MCF 10A (cell line): Measurements from ENCODE around the gene GOLGA6A. TPM values are rescaled to one million over a fixed set of nuclear protein-coding genes. Genes with fewer than 3 reads are reported as not detected.
"Not testable (repeated sequence)": the region's sequence is repeated elsewhere in the genome, so short reads cannot be mapped to it uniquely, and the experiment has no call there.

ENCODE experiments used
- BruUV-seq: library from RNA; stranded (reverse); fragments of 400-500 nt; replicated peaks from 2 replicates; lab custom pipeline; 2021; lab: Mats Ljungman, UMichigan
- CTCF ChIA-PET: fragments of 300-600 bp; sonication (Branson Sonifier 250); formaldehyde crosslinking; extraction: SDS; loops from one replicate; lab custom pipeline; 2021; ENCODE audit warnings: antibody characterized with exemption, inconsistent platforms; lab: Yijun Ruan, JAX
- POLR2A ChIA-PET: fragments of 300-600, 350-650 bp; sonication (Branson Sonifier 250); formaldehyde crosslinking; extraction: SDS; loops from one replicate; lab custom pipeline; 2020; ENCODE audit warnings: antibody characterized with exemption, inconsistent platforms; lab: Yijun Ruan, JAX
- DNase-seq: peaks from one replicate; pipeline ENCODE4 v3.0.0-alpha.2; 2018; ENCODE audit not compliant: unreplicated experiment
- H3K27ac Mint-ChIP-seq: one replicate; pipeline ENCODE4 v1.8.0; 2022; ENCODE audit warnings: mild to moderate bottlenecking, low read depth, mixed read lengths; ENCODE audit not compliant: unreplicated experiment
- H3K27me3 Mint-ChIP-seq: one replicate; pipeline ENCODE4 v1.8.0; 2022; ENCODE audit warnings: mixed read lengths; ENCODE audit not compliant: insufficient read depth, unreplicated experiment
- H3K36me3 Mint-ChIP-seq: one replicate; pipeline ENCODE4 v1.8.0; 2022; ENCODE audit warnings: mild to moderate bottlenecking, moderate library complexity, mixed read lengths; ENCODE audit not compliant: insufficient read depth, unreplicated experiment
- H3K4me1 Mint-ChIP-seq: one replicate; pipeline ENCODE4 v1.8.0; 2022; ENCODE audit warnings: mixed read lengths; ENCODE audit not compliant: insufficient read depth, unreplicated experiment
- H3K4me3 Mint-ChIP-seq: one replicate; pipeline ENCODE4 v1.8.0; 2022; ENCODE audit warnings: mild to moderate bottlenecking, moderate library complexity, mixed read lengths; ENCODE audit not compliant: unreplicated experiment
- H3K9me3 Mint-ChIP-seq: one replicate; pipeline ENCODE4 v1.8.0; 2022; ENCODE audit warnings: mixed read lengths; ENCODE audit not compliant: unreplicated experiment
- intact Hi-C: fragments of 100-400 bp; cut with micrococcal nuclease; formaldehyde crosslinking; loops from 2 replicates; pipeline ENCODE4 v1.14.1; 2022
- total RNA-seq: library from RNA; stranded (reverse); gene quantifications from 2 replicates; pipeline ENCODE4 v1.2.3, GENCODE V29; 2022
- TF ChIP-seq, protein P1 (sequence below): fragments of 200-600 bp; IDR thresholded peaks from one replicate; pipeline ENCODE4 v1.8.0; 2022; ENCODE audit warnings: antibody characterized with exemption, mild to moderate bottlenecking; ENCODE audit not compliant: unreplicated experiment

Gene GOLGA6A
- total RNA-seq, 1 experiment from 2014 or later = not detected

DNA sequence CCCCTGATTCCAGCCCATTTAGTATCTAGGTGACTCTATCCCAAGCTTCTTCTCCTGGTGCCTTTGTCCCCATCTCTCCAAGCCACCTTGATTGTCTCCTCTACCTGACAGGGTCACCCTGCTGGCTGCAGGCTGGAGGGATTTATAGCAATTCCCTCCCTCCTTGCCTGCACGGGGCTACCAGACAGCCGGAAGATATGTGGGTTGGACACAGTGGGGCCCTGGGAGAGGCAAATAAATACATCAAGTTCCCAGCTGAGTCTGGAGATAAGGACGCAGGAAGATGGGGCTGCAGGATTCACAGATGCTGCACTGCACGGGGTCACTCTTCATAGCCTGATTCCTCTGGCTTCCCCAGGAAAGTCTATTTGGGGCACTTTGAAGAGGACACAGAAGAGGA, 38.7 kb upstream of the GOLGA6A start:
- Mint-ChIP-seq H3K9me3 (no peaks in the 10 kb centered on the region), H3K27me3 (peaks cover 58% of the 10 kb centered on the region), H3K36me3 (no peaks in the 10 kb centered on the region), H3K27ac (no peak overlapping the region), H3K4me1 (no peaks in the 10 kb centered on the region), H3K4me3 (no peak overlapping the region)
- intact Hi-C loops = no loop called here
- no TSS peak for BruUV-seq
- TF ChIP-seq, protein P1, sequence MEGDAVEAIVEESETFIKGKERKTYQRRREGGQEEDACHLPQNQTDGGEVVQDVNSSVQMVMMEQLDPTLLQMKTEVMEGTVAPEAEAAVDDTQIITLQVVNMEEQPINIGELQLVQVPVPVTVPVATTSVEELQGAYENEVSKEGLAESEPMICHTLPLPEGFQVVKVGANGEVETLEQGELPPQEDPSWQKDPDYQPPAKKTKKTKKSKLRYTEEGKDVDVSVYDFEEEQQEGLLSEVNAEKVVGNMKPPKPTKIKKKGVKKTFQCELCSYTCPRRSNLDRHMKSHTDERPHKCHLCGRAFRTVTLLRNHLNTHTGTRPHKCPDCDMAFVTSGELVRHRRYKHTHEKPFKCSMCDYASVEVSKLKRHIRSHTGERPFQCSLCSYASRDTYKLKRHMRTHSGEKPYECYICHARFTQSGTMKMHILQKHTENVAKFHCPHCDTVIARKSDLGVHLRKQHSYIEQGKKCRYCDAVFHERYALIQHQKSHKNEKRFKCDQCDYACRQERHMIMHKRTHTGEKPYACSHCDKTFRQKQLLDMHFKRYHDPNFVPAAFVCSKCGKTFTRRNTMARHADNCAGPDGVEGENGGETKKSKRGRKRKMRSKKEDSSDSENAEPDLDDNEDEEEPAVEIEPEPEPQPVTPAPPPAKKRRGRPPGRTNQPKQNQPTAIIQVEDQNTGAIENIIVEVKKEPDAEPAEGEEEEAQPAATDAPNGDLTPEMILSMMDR = no peak
- ChIA-PET CTCF (interaction anchor here (0.5 to 3.1 kb wide), 4 partner anchors 72 to 201 kb away, joined by 3 to 8 read pairs (median 5); no protein-coding TSS in a partner anchor), POLR2A (no interaction called here)
- DNase-seq = no peak

DNA sequence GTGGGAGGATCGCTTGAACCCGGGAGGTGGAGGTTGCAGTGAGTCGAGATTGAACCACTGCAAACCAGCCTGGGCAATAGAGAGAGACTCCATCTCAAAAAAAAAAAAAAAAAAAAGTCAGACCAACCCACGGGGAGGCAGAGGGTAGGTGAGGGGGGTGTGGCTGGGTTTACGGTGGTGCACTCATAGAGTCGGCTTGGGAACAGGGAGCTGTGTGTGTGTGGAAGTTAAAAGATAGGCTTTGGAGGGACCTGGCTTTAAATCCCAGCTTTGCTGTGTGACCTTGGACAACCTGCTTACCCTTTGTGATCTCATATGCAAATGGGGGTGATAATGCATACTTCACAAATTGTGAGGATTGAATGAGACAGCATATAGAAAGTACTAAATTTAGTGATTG, 38.1 kb upstream of the GOLGA6A start:
- BruUV-seq = no TSS peak
- Mint-ChIP-seq H3K4me3 (no peak overlapping the region), H3K36me3 (no peaks in the 10 kb centered on the region), H3K27me3 (peaks cover 53% of the 10 kb centered on the region), H3K27ac (no peak overlapping the region), H3K9me3 (no peaks in the 10 kb centered on the region), H3K4me1 (no peaks in the 10 kb centered on the region)
- DNase-seq = no peak
- intact Hi-C loops = no loop called here
- ChIA-PET POLR2A (no interaction called here), CTCF (interaction anchor here (0.9 to 2.1 kb wide), 2 partner anchors 187 to 193 kb away, joined by 3 to 7 read pairs; no protein-coding TSS in a partner anchor)
- TF ChIP-seq, protein P1 = no peak

DNA sequence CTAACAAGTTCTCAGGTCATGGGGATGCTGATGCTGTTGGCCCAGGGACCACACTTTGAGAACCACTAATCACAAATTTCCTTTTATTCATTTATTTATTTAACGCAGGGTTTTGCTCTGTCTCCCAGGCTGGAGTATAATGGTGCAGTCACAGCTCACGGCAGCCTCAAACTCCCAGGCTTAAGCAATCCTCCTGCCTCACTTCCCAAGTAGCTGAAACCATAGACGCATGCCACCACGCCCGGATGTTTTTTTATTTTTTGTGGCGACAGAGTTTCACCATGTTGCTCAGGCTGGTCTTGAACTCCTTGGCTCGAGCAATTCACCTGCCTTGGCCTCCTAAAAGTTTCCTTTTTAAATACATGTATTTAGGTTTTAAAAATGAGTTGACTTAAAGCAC, 27.4 kb upstream of the GOLGA6A start:
- no peaks in the 10 kb centered on the region for H3K36me3 Mint-ChIP-seq
- ChIA-PET POLR2A (no interaction called here), CTCF (no interaction called here)
- H3K4me1 Mint-ChIP-seq = peaks cover 6% of the 10 kb centered on the region
- TF ChIP-seq, protein P1 = no peak
- H3K4me3 Mint-ChIP-seq = no peak overlapping the region
- H3K9me3 Mint-ChIP-seq = no peaks in the 10 kb centered on the region
- no peak overlapping the region for H3K27ac Mint-ChIP-seq
- no peaks in the 10 kb centered on the region for H3K27me3 Mint-ChIP-seq
- intact Hi-C loops = no loop called here
- DNase-seq = no peak
- BruUV-seq = no TSS peak

DNA sequence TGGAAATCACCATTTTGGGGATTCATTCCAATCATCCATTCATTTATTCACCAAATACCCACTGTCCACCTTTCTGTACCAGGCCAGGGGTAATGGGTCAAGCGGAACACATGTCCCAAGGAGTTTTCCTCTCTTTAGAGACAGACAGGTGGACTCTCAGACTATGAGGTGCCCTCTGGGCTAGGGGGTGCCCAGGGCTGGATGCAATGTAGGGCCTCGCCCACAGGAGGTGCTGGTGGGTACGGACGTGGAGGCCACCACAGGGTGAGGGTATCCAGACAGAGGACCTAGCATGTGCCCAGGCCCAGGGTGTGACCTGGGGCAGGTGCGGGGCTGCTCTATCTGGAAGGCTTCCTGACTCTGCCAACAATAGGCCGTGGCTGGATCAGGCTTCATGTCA, 26.3 kb upstream of the GOLGA6A start:
- not testable (repeated sequence) for H3K4me1 Mint-ChIP-seq, DNase-seq

DNA sequence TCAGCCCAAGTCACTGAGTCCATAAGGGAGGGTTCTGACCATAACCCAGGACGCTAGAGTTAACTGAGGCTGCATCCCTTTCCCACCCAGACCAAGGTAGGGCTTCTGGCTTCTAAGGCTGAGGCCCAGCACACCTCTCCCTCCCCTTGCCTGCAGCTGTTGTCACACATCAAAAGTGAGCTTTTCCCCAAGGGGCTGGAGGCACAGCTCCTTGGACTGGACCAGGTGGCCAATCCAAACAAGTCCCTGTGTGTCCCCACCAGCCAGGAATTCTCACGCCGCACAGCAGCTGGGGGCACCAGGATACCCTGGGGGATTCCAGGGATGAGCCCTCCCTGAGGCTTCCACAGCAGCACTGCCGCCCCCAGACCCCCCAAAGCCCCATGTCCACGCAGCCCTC, 25.8 kb upstream of the GOLGA6A start:
- CTCF ChIA-PET = no interaction called here

More for the DNA sequence above, 26.3 kb upstream of the GOLGA6A start:
- H3K9me3 Mint-ChIP-seq, CTCF ChIA-PET, H3K4me3 Mint-ChIP-seq, H3K27me3 Mint-ChIP-seq, H3K36me3 Mint-ChIP-seq, intact Hi-C loops, BruUV-seq, POLR2A ChIA-PET, H3K27ac Mint-ChIP-seq: not testable (repeated sequence)

DNA sequence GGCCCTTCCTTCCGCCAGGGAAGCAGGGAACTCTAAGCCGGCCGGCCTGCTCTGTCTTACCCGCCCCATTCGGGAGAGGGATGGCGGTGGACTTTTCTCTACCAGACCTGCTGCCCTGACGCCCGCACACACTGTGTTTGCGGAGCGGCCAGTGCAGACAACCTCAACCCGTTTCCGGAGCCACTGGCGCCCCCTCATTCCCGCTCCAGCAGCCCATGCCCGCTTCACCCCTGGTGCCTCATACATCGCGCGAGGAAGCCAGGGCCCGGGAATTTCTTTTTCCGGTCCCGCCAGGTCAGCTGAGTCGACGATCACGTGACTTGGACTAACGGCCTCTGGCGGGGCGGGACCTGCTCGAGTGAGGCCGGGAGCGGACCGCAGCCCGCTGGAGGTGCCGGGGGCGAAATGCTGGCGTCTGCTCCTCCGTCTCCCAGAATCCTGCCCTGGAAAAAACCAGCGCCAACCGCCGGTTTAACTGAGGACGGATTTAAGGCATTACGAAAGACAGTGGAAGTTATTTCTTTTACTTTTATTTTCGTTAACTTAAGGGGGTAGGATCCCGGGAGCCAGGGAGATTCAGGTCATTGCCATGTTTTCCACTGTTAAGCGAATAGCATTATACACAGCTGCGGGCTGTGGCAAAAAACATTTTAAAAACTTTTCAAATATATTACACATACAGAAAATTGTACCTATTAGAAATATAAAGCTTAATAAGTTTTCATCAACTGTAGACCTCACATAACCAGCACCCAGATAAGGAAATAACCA, 17.8 kb upstream of the GOLGA6A start:
- peak; percentile 86 for DNase-seq
- H3K4me1 Mint-ChIP-seq, H3K9me3 Mint-ChIP-seq, H3K36me3 Mint-ChIP-seq, POLR2A ChIA-PET, CTCF ChIA-PET, H3K27me3 Mint-ChIP-seq, intact Hi-C loops: not testable (repeated sequence)
- Mint-ChIP-seq H3K4me3 (peak overlapping the region; percentile 93), H3K27ac (peak overlapping the region; percentile 99)
- TSS peak; percentile 96 for BruUV-seq

More for the DNA sequence above, 25.8 kb upstream of the GOLGA6A start:
- H3K36me3 Mint-ChIP-seq = no peaks in the 10 kb centered on the region
- no peak overlapping the region for H3K27ac Mint-ChIP-seq
- TF ChIP-seq, protein P1 = no peak
- DNase-seq = no peak
- no TSS peak for BruUV-seq
- H3K9me3 Mint-ChIP-seq = no peaks in the 10 kb centered on the region
- no peak overlapping the region for H3K4me3 Mint-ChIP-seq
- intact Hi-C loops = no loop called here
- POLR2A ChIA-PET = no interaction called here
- peaks cover 6% of the 10 kb centered on the region for H3K4me1 Mint-ChIP-seq
- no peaks in the 10 kb centered on the region for H3K27me3 Mint-ChIP-seq
